ENCODE results near the gene REV3L. TPM values are rescaled to one million over a fixed set of nuclear protein-coding genes. Genes with fewer than 3 reads are reported as not detected.
A peak's percentile ranks its signal among the peaks of the same experiment; 100 is the strongest.

Gene REV3L
- total RNA-seq, 1 donor from 2014 or later, result 23.0 TPM

GRCh38 chr6:111403388-111403787 lies 79.6 kb downstream of the REV3L start:
- Mint-ChIP-seq H3K4me1 (ENCODE audit: low read depth, unreplicated experiment) (peaks cover 8% of the 10 kb centered on the region), H3K36me3 (ENCODE audit: low read depth, unreplicated experiment) (peaks cover 15% of the 10 kb centered on the region), H3K27ac (ENCODE audit: unreplicated experiment) (peak overlapping the region; percentile 5), H3K4me3 (ENCODE audit: unreplicated experiment) (no peak overlapping the region), H3K9me3 (ENCODE audit: unreplicated experiment) (peaks cover 5% of the 10 kb centered on the region), H3K27me3 (ENCODE audit: low read depth, unreplicated experiment) (no peaks in the 10 kb centered on the region)
- Histone ChIP-seq H3K36me3 (ENCODE audit: insufficient read depth, low read length) (peaks cover 18% of the 10 kb centered on the region), H3K9ac (ENCODE audit: low read length) (no peak overlapping the region), H4K20me1 (ENCODE audit: insufficient read depth, low read length) (no peaks in the 10 kb centered on the region), H3K9me3 (ENCODE audit: insufficient read depth, low read depth, low read length) (no peaks in the 10 kb centered on the region), H3K27me3 (ENCODE audit: insufficient read depth, low read length) (no peaks in the 10 kb centered on the region), H3K4me3 (ENCODE audit: insufficient read depth, low read depth, low read length) (no peak overlapping the region), H3K79me2 (ENCODE audit: insufficient read depth, low read length) (no peaks in the 10 kb centered on the region), H3K4me2 (ENCODE audit: low read length) (no peak overlapping the region), H3K4me1 (ENCODE audit: insufficient read depth, low read length) (no peaks in the 10 kb centered on the region), H2AFZ (ENCODE audit: low read depth, low read length) (no peak overlapping the region), H3K27ac (ENCODE audit: low read depth, low read length) (no peak overlapping the region)
- DNase-seq (ENCODE audit: low read depth) (no peak), FAIRE-seq (no peak)
- TF ChIP-seq CTCF (IDR thresholded peaks at IDR 0.05; ENCODE audit: insufficient read depth, low read depth, low read length), result no peak
- no peak for TF ChIP-seq EZH2 (IDR thresholded peaks at IDR 0.05; ENCODE audit: insufficient read depth, low read length)

GRCh38 chr6:111399626-111400025 lies 83.4 kb downstream of the REV3L start:
- Histone ChIP-seq H3K27me3 (ENCODE audit: insufficient read depth, low read length) (no peaks in the 10 kb centered on the region), H3K4me1 (ENCODE audit: insufficient read depth, low read length) (no peaks in the 10 kb centered on the region), H3K79me2 (ENCODE audit: insufficient read depth, low read length) (no peaks in the 10 kb centered on the region), H2AFZ (ENCODE audit: low read depth, low read length) (no peak overlapping the region), H3K36me3 (ENCODE audit: insufficient read depth, low read length) (peaks cover 15% of the 10 kb centered on the region), H3K9me3 (ENCODE audit: insufficient read depth, low read depth, low read length) (no peaks in the 10 kb centered on the region), H3K4me3 (ENCODE audit: insufficient read depth, low read depth, low read length) (no peak overlapping the region), H4K20me1 (ENCODE audit: insufficient read depth, low read length) (no peaks in the 10 kb centered on the region), H3K27ac (ENCODE audit: low read depth, low read length) (no peak overlapping the region), H3K9ac (ENCODE audit: low read length) (no peak overlapping the region), H3K4me2 (ENCODE audit: low read length) (no peak overlapping the region)
- no peak for FAIRE-seq
- Mint-ChIP-seq H3K27ac (ENCODE audit: unreplicated experiment) (no peak overlapping the region), H3K27me3 (ENCODE audit: low read depth, unreplicated experiment) (no peaks in the 10 kb centered on the region), H3K4me1 (ENCODE audit: low read depth, unreplicated experiment) (peaks cover under 1% of the 10 kb centered on the region), H3K4me3 (ENCODE audit: unreplicated experiment) (no peak overlapping the region), H3K36me3 (ENCODE audit: low read depth, unreplicated experiment) (peaks cover 21% of the 10 kb centered on the region), H3K9me3 (ENCODE audit: unreplicated experiment) (peaks cover 5% of the 10 kb centered on the region)
- no peak for DNase-seq (ENCODE audit: low read depth)
- TF ChIP-seq EZH2 (IDR thresholded peaks at IDR 0.05; ENCODE audit: insufficient read depth, low read length) (no peak), CTCF (IDR thresholded peaks at IDR 0.05; ENCODE audit: insufficient read depth, low read depth, low read length) (no peak)

GRCh38 chr6:111388681-111389080 lies 94.3 kb downstream of the REV3L start:
- H2AFZ ChIP-seq (ENCODE audit: low read depth, low read length), result no peak overlapping the region
- H3K27me3 Mint-ChIP-seq (ENCODE audit: low read depth, unreplicated experiment), result no peaks in the 10 kb centered on the region
- no peaks in the 10 kb centered on the region for H3K9me3 ChIP-seq (ENCODE audit: insufficient read depth, low read depth, low read length)
- H4K20me1 ChIP-seq (ENCODE audit: insufficient read depth, low read length), result no peaks in the 10 kb centered on the region
- no peak overlapping the region for H3K4me3 Mint-ChIP-seq (ENCODE audit: unreplicated experiment)
- H3K79me2 ChIP-seq (ENCODE audit: insufficient read depth, low read length), result no peaks in the 10 kb centered on the region
- no peaks in the 10 kb centered on the region for H3K4me1 Mint-ChIP-seq (ENCODE audit: low read depth, unreplicated experiment)
- no peak for FAIRE-seq
- H3K4me3 ChIP-seq (ENCODE audit: insufficient read depth, low read depth, low read length), result no peak overlapping the region
- H3K36me3 ChIP-seq (ENCODE audit: insufficient read depth, low read length), result peaks cover 9% of the 10 kb centered on the region
- H3K36me3 Mint-ChIP-seq (ENCODE audit: low read depth, unreplicated experiment), result peaks cover 4% of the 10 kb centered on the region
- TF ChIP-seq EZH2 (IDR thresholded peaks at IDR 0.05; ENCODE audit: insufficient read depth, low read length) (no peak), CTCF (IDR thresholded peaks at IDR 0.05; ENCODE audit: insufficient read depth, low read depth, low read length) (no peak)
- H3K4me1 ChIP-seq (ENCODE audit: insufficient read depth, low read length), result no peaks in the 10 kb centered on the region
- no peak overlapping the region for H3K27ac ChIP-seq (ENCODE audit: low read depth, low read length)
- no peaks in the 10 kb centered on the region for H3K9me3 Mint-ChIP-seq (ENCODE audit: unreplicated experiment)
- no peak overlapping the region for H3K4me2 ChIP-seq (ENCODE audit: low read length)
- no peaks in the 10 kb centered on the region for H3K27me3 ChIP-seq (ENCODE audit: insufficient read depth, low read length)
- no peak overlapping the region for H3K27ac Mint-ChIP-seq (ENCODE audit: unreplicated experiment)
- DNase-seq (ENCODE audit: low read depth), result no peak
- H3K9ac ChIP-seq (ENCODE audit: low read length), result no peak overlapping the region
